Right ventricle myocardium inferior (tissue), 1 donor: ENCODE measurements around the gene AK9. TPM values are rescaled to one million over a fixed set of nuclear protein-coding genes. Genes with fewer than 3 reads are reported as not detected.

Experiments used
- ATAC-seq: fragments of 200-7000 bp; cut with Tn5 transposase; one replicate; pipeline ENCODE4 v1.9.1; 2020; ENCODE audit warnings: mild to moderate bottlenecking, moderate library complexity
- DNase-seq: peaks from one replicate; pipeline ENCODE4 v3.0.0; 2021; ENCODE audit errors: missing footprints
- intact Hi-C: fragments of 100-400 bp; cut with DNase I; formaldehyde crosslinking; loops from one replicate; pipeline ENCODE4 v1.11.0; 2022
- total RNA-seq: library from RNA; stranded (reverse); fragmentation: NEBNext Ultra II Directional; extraction: Animal tissue kit (Norgen Biotek cat#: 25700); gene quantifications from one replicate; pipeline ENCODE4 v1.2.1, GENCODE V29; 2021
- donor health status: DM: no; HTN: yes; CAD: no; lungs with severe emphysema.

The AK9 gene
- total RNA-seq, 1 donor from 2014 or later: 11.9 TPM

GRCh38 chr6:109455437-109456110 lies 235.4 kb downstream of the AK9 start, which contains the start of gene MICAL1:
MICAL1 (minus strand) TSS chr6:109455772; CDS start chr6:109454196, 1,576 bp downstream.
- ATAC-seq (peak; percentile 80), DNase-seq (peak; percentile 90)
- intact Hi-C loops: loop anchor here (2.0 kb wide), 1 partner anchor 15 kb away; the partner anchor contains the start of genes PPIL6 and SMPD2

DNA sequence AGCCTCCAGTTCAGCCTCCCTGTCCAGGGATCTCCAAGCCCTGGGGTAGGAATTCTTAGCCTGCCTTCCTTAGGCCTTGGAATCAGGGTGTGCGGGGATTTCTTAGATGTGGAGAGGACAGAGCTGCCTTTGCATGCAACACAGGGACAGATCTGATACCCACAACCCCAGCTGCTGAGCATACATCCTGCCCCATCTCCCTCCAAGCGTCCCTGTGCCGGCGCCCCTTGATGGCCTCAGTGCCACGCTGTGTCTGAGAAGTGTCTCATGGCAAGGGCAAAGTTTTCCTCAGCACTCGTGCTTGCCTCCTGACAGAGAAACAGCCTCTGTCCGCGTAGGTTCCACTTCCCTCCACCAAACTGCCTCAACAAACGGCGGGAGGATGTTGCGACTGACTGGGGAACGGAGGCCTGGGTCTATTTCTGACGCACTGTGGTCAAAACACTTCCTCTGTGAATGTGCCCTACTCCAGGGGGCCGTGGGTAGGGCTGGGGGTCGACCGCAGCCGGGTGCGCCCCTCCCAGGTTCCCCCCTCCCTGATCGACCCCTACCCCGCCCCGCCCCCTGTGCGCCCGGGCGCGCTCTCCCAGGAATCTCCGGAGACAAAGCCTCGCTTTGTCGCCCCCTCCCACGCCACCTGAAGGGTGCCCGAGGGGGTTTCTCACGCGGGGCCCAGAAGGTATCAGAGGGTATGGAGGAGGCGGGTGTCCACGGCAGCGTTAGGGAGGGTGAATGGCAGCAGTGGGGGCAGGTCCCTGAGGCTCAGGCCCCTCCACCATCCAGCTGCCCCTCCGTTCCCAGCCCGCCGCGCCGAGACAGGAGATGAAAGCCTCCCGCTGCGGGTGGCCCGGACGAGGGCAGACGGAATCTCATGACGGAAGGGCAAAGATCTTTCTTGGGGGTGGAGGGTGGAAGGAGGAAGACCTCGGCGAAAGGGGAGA lies 236.2 kb downstream of the AK9 start:
- DNase-seq (peak; percentile 81), ATAC-seq (peak; percentile 14)
- intact Hi-C loops: loop anchor here (2.0 kb wide), 1 partner anchor 14 kb away; the partner anchor contains the start of genes PPIL6 and SMPD2

DNA sequence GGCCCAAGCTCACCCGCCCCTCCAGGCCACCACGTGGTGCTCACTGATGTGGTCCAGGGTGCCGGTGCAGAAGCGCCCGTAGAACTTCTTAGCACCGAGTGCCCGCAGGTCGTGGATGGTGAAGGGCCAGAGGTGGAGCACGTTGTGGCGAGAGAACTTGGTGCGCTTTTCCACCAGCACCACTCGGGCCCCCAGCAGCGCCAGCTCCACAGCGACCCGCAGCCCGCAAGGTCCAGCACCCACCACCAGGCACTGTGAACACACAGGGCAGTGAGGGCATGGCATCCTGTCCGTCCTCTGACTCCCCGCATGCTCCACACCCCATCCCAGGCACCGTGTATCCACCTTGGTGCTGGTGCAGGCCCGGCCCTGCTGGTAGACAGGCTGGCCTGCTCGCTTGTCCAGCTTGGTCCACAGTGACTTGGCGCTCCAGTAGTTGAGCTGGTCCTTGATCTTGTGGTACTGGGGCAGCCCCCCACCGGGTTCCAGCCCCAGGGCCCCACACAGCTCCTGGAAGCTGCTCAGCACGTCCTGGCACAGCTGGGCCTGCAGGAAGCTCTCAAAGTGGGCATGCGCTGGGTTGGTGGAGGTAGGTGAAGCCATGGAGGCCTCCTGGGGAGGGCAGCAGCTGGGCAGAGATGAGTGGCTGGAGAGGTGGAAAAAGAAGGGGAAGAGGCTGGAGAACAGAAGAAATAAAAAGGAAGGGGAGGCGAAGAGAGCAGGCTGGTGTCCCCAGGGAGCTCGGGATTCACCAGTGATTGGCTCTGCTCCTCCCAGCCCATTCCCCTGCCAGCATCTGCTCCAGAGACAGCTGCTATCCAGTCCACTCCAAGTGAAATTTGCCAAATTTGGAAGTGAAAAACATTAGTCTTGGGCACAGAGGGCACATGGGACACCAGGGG lies 237.2 kb downstream of the AK9 start:
- intact Hi-C loops: loop anchor here (2.0 kb wide), 1 partner anchor 13 kb away; the partner anchor contains the start of genes PPIL6 and SMPD2
- no peak for ATAC-seq
- no peak for DNase-seq

DNA sequence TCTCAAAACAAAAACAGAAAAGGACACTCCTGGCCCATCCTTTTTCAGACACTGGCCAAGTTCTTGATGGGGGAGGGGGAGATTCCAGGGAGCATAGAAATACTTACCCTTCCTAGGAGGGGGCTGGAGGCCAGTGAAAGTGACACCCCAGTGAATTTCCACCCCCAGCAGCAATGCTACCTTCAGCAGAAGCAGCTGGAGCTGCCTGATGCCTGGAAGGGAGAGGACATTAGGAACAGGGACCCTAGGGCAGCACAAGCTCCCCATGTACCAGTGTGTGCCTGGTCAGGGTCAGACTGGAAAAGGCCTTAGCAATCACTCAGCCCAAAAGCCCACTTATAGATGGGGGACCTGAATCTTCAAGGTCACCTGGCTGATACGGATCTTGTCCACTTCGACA lies 237.8 kb downstream of the AK9 start:
- DNase-seq (no peak), ATAC-seq (no peak)
- intact Hi-C loops: no loop called here

DNA sequence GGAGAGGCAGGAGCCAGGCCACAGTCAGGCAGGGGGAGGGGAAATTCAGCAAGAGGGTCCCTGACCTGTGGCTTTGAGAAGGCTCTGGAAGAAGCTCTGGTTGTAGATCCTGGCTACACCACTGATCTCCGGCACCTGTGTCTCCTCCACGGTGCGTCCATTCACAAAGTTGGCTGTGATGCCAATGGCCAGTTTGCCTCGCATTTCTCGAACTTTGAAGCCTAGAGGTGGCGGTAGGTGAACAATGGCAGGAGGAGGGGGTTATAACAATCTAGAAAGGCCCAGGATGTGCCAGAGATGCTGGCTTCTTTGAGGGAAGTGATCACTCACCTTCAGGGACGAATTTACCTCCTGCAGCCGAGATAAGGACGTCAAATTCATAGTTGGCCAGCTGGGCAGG lies 238.8 kb downstream of the AK9 start:
- ATAC-seq (no peak), DNase-seq (no peak)
- intact Hi-C loops: no loop called here

- no peak for ATAC-seq
- no peak for DNase-seq
- intact Hi-C loops: no loop called here
These were observed 239.6 kb downstream of the AK9 start for GRCh38 chr6:109451376-109451775.

DNA sequence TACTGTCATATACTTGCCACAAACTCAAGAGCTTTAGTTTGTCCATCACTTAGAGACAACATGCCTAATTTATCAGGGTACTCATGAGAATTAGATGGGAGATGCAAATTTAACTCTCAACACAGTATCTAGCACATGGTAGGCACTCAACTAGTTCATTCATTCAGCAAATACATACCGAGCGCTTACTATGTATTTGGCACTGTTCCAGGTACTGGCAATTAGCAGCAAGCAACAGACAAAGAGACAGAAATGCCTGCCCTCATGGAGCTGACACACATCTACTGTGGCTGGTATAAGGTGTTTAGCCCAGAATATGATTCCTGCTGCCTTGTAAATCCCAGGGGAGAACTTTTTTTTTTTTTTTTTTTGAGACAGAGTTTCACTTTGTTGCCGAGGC lies 240.2 kb downstream of the AK9 start:
- intact Hi-C loops: no loop called here
- ATAC-seq (no peak), DNase-seq (no peak)

- ATAC-seq: no peak
- intact Hi-C loops: no loop called here
- DNase-seq: no peak
These were observed 241.0 kb downstream of the AK9 start for GRCh38 chr6:109449795-109450673.

DNA sequence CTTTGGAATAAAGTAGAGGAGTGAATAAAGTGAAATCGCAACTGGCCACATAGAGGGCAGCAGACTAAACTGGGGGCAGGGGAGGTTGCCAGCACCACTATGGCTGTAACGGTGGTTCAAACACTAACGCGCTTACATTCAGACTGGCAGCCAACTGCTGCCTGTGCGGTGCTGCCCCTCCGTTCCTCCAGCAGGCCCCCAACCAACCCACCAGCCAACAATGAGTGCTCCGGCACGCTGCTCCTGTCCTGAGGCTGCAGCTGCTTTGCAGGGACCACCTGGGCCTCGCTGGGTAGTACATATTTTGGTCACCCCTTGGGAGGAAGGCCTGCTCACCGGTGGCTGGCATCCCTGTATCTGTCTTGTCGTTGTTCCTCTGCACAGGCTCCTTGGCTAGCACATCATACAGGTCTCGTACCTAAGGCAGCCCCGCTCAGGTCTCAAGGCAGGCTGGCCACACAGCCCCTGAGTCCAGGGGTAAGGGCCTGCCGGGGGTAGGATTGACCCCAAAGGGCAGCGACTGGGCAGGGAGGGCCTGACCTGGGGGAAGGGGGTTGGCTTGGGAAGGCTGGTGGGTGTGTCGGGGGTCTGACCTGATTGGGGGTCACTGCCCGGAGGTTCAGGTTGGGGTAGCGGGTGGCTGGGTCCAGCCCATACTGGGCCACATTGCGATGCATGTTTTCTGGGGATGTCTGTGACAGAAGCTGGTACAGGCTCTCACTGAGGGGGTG lies 241.8 kb downstream of the AK9 start:
- DNase-seq (no peak), ATAC-seq (no peak)
- intact Hi-C loops: no loop called here

GRCh38 chr6:109448615-109449014 lies 242.4 kb downstream of the AK9 start:
- intact Hi-C loops: no loop called here
- DNase-seq (no peak), ATAC-seq (no peak)

DNA sequence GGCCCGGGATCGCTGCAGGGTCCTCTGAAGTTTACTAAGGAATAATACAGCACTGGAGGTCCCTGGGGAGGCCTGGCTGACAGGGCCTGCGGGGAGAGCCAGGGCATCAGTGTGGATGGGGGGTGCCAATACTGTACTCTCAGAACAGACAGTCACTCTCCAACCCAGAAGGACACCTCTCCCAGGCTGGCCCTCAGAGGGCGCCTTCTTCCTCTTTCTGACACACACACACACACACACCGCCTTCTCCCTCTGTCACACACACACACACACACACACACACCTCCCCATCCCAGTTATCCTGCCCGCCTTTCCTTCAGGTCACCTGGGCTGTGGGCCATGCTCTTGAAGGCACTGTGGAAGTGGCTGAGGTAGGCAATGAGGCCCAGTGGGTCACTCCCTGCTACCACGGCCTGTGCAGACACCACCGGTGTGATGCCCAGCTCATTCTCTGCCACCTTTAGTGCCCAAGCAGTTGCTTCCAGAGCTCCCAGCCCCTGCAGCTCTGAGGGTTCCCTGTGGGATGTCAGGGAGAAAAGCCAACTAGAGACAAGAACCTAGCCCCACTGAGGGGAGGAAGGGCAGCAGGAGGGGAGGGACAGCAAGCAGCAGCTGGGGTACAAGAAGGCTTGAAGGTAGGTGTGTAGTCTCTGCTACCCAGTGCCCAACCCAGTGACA lies 243.0 kb downstream of the AK9 start:
- intact Hi-C loops: no loop called here
- ATAC-seq: no peak
- no peak for DNase-seq

DNA sequence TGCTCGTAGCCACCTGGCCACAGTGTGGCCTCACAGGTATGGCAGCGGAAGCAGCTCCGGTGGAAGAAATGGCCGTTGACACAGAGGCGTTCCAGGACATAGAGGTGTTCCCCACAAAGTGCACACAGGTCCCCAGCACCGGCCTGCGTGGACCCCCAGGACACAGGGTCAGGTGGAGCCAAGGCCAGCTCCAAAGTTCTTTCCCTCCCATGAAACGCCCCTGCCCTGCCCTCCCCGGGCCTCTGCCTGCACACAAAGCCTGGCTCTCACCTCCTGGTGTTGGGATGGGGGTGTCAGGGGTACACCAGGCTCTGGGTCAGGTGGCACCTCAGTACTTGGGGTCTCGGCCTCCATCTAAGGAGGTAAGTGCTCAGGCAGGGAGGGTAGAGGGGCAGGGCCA lies 243.9 kb downstream of the AK9 start:
- no peak for DNase-seq
- intact Hi-C loops: no loop called here
- ATAC-seq: no peak

GRCh38 chr6:109446541-109446940 lies 244.5 kb downstream of the AK9 start:
- intact Hi-C loops: no loop called here
- DNase-seq (no peak), ATAC-seq (no peak)

DNA sequence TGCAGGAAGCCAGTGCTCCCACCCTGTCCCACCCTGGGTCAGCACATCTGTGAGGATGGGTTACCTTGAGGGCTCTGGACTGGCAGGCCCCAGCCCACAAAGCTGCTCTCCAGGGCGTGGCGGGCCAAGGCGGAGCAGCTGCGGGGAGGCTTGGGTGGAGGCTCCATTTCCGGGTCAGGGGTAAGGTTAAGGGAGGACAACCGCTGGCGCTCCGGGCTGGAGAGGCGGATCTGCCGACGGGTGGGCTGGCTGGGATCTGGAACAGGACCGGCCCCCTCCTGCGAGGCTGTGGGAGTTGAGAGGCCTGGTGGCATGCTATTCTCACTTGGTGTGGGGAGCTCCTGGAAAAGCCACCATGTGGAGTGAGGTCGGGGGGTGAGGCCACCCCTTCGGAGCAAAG lies 244.9 kb downstream of the AK9 start:
- ATAC-seq: no peak
- intact Hi-C loops: no loop called here
- no peak for DNase-seq

GRCh38 chr6:109445382-109445781 lies 245.6 kb downstream of the AK9 start:
- DNase-seq (no peak), ATAC-seq (no peak)
- intact Hi-C loops: no loop called here

DNA sequence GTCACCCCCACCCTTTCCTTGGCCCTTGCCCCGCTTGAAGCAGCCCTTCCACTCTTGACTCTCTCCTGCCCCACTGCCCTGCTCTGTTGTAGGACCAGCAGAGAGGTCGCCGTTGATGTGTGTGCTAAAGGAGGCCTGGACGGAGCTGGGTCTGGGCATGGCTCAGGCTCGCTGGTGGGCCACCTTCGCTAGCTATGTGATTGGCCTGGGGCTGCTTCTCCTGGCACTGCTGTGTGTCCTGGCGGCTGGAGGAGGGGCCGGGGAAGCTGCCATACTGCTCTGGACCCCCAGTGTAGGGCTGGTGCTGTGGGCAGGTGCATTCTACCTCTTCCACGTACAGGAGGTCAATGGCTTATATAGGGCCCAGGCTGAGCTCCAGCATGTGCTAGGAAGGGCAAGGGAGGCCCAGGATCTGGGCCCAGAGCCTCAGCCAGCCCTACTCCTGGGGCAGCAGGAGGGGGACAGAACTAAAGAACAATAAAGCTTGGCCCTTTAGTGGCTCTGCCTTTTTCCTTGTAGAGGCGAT lies 247.5 kb downstream of the AK9 start:
- intact Hi-C loops: loop anchor here (5.0 kb wide), 1 partner anchor 39 kb away; the partner anchor contains the start of gene ZBTB24
- DNase-seq (no peak), ATAC-seq (no peak)
